Left ventricle myocardium inferior (tissue), 1 donor: ENCODE measurements around the gene AGAP1. TPM values are rescaled to one million over a fixed set of nuclear protein-coding genes. Genes with fewer than 3 reads are reported as not detected.

Experiments used
- DNase-seq: peaks from one replicate; pipeline ENCODE4 v3.0.0-alpha.2; 2020
- H3K27ac ChIP-seq: fragments of 200-600 bp; replicated peaks from 2 replicates; pipeline ENCODE4 v1.8.0; 2021
- H3K27me3 ChIP-seq: fragments of 200-600 bp; 2 replicates; pipeline ENCODE4 v1.8.0; 2021; ENCODE audit warnings: low read depth
- H3K36me3 ChIP-seq: fragments of 200-600 bp; 2 replicates; pipeline ENCODE4 v1.8.0; 2021
- H3K4me1 ChIP-seq: fragments of 200-600 bp; 2 replicates; pipeline ENCODE4 v1.8.0; 2021
- H3K4me3 ChIP-seq: fragments of 200-600 bp; 2 replicates; pipeline ENCODE4 v1.8.0; 2021; ENCODE audit warnings: mild to moderate bottlenecking, moderate library complexity
- H3K9me3 ChIP-seq: fragments of 200-600 bp; replicated peaks from 2 replicates; pipeline ENCODE4 v1.8.0; 2021
- CTCF ChIP-seq: fragments of 200-600 bp; IDR thresholded peaks from 2 replicates; pipeline ENCODE4 v1.8.0; 2021; ENCODE audit warnings: antibody characterized with exemption, mild to moderate bottlenecking, borderline replicate concordance
- intact Hi-C: fragments of 100-400 bp; cut with micrococcal nuclease; formaldehyde crosslinking; loops from one replicate; pipeline ENCODE4 v1.11.0; 2022
- total RNA-seq: library from RNA; stranded (reverse); fragmentation: NEBNext Ultra II Directional; extraction: Animal tissue kit (Norgen Biotek cat#: 25700); gene quantifications from one replicate; pipeline ENCODE4 v1.2.1, GENCODE V29; 2021
- donor health status: DM: no; HTN: yes; CAD: no; lungs with severe emphysema.

AGAP1 gene
- total RNA-seq, 1 donor from 2014 or later, result 18.1 TPM

- Histone ChIP-seq H3K27me3 (no peaks in the 10 kb centered on the region), H3K27ac (peak overlapping the region; percentile 70), H3K9me3 (no peaks in the 10 kb centered on the region), H3K36me3 (no peaks in the 10 kb centered on the region), H3K4me1 (peaks cover 35% of the 10 kb centered on the region), H3K4me3 (peak overlapping the region; percentile 3)
- intact Hi-C loops, result no loop called here
- no peak for TF ChIP-seq CTCF
- DNase-seq, result no peak
These were observed 366.3 kb downstream of the AGAP1 start for GRCh38 chr2:235860111-235860510.

- no peak for TF ChIP-seq CTCF
- Histone ChIP-seq H3K4me1 (peaks cover 35% of the 10 kb centered on the region), H3K36me3 (no peaks in the 10 kb centered on the region), H3K9me3 (no peaks in the 10 kb centered on the region), H3K27me3 (no peaks in the 10 kb centered on the region), H3K27ac (no peak overlapping the region), H3K4me3 (no peak overlapping the region)
- intact Hi-C loops, result no loop called here
- DNase-seq, result no peak
These were observed 367.0 kb downstream of the AGAP1 start for GRCh38 chr2:235860871-235861270.

GRCh38 chr2:235861383-235861782 lies 367.5 kb downstream of the AGAP1 start:
- intact Hi-C loops, result no loop called here
- H3K9me3 ChIP-seq, result no peaks in the 10 kb centered on the region
- H3K4me3 ChIP-seq, result no peak overlapping the region
- H3K36me3 ChIP-seq, result no peaks in the 10 kb centered on the region
- TF ChIP-seq CTCF, result no peak
- H3K4me1 ChIP-seq, result peaks cover 35% of the 10 kb centered on the region
- H3K27me3 ChIP-seq, result no peaks in the 10 kb centered on the region
- DNase-seq, result no peak
- H3K27ac ChIP-seq, result no peak overlapping the region

- H3K27ac ChIP-seq, result no peak overlapping the region
- no peaks in the 10 kb centered on the region for H3K9me3 ChIP-seq
- DNase-seq, result no peak
- TF ChIP-seq CTCF, result no peak
- H3K4me1 ChIP-seq, result peaks cover 43% of the 10 kb centered on the region
- H3K4me3 ChIP-seq, result no peak overlapping the region
- intact Hi-C loops, result no loop called here
- H3K27me3 ChIP-seq, result no peaks in the 10 kb centered on the region
- no peaks in the 10 kb centered on the region for H3K36me3 ChIP-seq
These were observed 369.6 kb downstream of the AGAP1 start for GRCh38 chr2:235863414-235863813.

GRCh38 chr2:235864302-235864701 lies 370.5 kb downstream of the AGAP1 start:
- peaks cover 41% of the 10 kb centered on the region for H3K4me1 ChIP-seq
- no peaks in the 10 kb centered on the region for H3K9me3 ChIP-seq
- no peaks in the 10 kb centered on the region for H3K36me3 ChIP-seq
- TF ChIP-seq CTCF, result no peak
- H3K27ac ChIP-seq, result no peak overlapping the region
- H3K4me3 ChIP-seq, result no peak overlapping the region
- DNase-seq, result no peak
- intact Hi-C loops, result no loop called here
- no peaks in the 10 kb centered on the region for H3K27me3 ChIP-seq
